Keratinocyte (primary cell): Measurements from ENCODE around the gene OPHN1.

Experiments used
- EZH2 ChIP-seq: IDR thresholded peaks from one replicate; pipeline ENCODE4 v1.6.1; 2012; ENCODE audit warnings: inconsistent platforms, mild to moderate bottlenecking, low read length, moderate library complexity
- TF ChIP-seq, protein P1 (sequence below), 3 experiments: IDR thresholded peaks in 1 of 3; conservative IDR thresholded peaks in 1 of 3; optimal IDR thresholded peaks in 1 of 3; 2 replicates in 2 of 3; 3 replicates in 1 of 3; pipeline versions ENCODE3 to v1.5.1; 2011; ENCODE audit warnings: low read length in 3 of 3, mild to moderate bottlenecking in 3 of 3, moderate library complexity in 2 of 3, control low read depth in 1 of 3, inconsistent platforms in 1 of 3; ENCODE audit not compliant: insufficient read depth in 2 of 3; ENCODE audit errors: extremely low read depth in 1 of 3

DNA sequence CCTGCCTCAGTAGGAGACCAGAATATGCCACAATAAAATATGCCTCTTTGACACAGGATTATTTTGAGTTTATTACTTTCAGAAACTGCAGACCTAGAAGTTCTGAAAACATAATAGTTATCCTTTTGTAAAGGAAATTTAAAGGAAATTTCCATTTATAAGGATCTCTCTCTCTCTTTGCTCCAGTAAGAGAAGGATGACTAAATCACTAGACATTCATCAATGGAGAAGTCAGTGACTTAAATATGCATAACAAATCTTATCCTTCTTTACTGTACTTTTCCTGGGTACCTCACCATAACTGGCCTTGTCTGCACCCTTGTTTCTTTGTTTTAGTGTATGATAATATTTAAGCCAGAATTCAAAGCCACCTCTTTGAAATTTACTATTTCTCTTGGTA, 28.3 kb upstream of the OPHN1 start:
- TF ChIP-seq, protein P1, sequence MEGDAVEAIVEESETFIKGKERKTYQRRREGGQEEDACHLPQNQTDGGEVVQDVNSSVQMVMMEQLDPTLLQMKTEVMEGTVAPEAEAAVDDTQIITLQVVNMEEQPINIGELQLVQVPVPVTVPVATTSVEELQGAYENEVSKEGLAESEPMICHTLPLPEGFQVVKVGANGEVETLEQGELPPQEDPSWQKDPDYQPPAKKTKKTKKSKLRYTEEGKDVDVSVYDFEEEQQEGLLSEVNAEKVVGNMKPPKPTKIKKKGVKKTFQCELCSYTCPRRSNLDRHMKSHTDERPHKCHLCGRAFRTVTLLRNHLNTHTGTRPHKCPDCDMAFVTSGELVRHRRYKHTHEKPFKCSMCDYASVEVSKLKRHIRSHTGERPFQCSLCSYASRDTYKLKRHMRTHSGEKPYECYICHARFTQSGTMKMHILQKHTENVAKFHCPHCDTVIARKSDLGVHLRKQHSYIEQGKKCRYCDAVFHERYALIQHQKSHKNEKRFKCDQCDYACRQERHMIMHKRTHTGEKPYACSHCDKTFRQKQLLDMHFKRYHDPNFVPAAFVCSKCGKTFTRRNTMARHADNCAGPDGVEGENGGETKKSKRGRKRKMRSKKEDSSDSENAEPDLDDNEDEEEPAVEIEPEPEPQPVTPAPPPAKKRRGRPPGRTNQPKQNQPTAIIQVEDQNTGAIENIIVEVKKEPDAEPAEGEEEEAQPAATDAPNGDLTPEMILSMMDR (optimal IDR thresholded peaks at IDR 0.05 in 1 of 3, IDR thresholded peaks at IDR 0.05 in 1 of 3, conservative IDR thresholded peaks at IDR 0.05 in 1 of 3; ENCODE audit: extremely low read depth in 1 of 3, insufficient read depth in 2 of 3, low read length in 3 of 3) = no peak
- TF ChIP-seq EZH2 = no peak
